Astrocyte (in vitro differentiated cells and primary cell): Measurements from ENCODE around the gene NRF1. TPM values are rescaled to one million over a fixed set of nuclear protein-coding genes. Genes with fewer than 3 reads are reported as not detected.

Experiments
- DNase-seq: peaks from one replicate; pipeline ENCODE4 v3.0.0-alpha.2; 2010; ENCODE audit warnings: low read depth
- FAIRE-seq: peaks from 2 replicates; lab custom pipeline; 2011; peaks lifted over from hg19 to GRCh38; lab: Jason Lieb, UNC
- H2AFZ ChIP-seq: 2 replicates; pipeline ENCODE4 v1.6.0; 2012; ENCODE audit warnings: low read depth, low read length, inconsistent platforms
- H3K27ac ChIP-seq: 2 replicates; pipeline ENCODE4 v1.5.1; 2011; ENCODE audit warnings: low read depth, low read length, inconsistent platforms
- H3K27me3 ChIP-seq: 2 replicates; pipeline ENCODE4 v1.6.0; 2011; ENCODE audit warnings: low read length, inconsistent platforms; ENCODE audit not compliant: insufficient read depth
- H3K36me3 ChIP-seq: 2 replicates; pipeline ENCODE4 v1.5.1; 2011; ENCODE audit warnings: low read length, inconsistent platforms; ENCODE audit not compliant: insufficient read depth
- H3K4me1 ChIP-seq: 2 replicates; pipeline ENCODE4 v1.5.1; 2011; ENCODE audit warnings: low read length, inconsistent platforms; ENCODE audit not compliant: insufficient read depth
- H3K4me2 ChIP-seq: 2 replicates; pipeline ENCODE4 v1.6.0; 2012; ENCODE audit warnings: low read length, inconsistent platforms
- H3K4me3 ChIP-seq: 2 replicates; pipeline ENCODE4 v1.5.1; 2011; ENCODE audit warnings: low read depth, mild to moderate bottlenecking, low read length, inconsistent platforms; ENCODE audit not compliant: insufficient read depth
- H3K79me2 ChIP-seq: 2 replicates; pipeline ENCODE4 v1.6.0; 2012; ENCODE audit warnings: mild to moderate bottlenecking, low read length, inconsistent platforms; ENCODE audit not compliant: insufficient read depth
- H3K9ac ChIP-seq: 2 replicates; pipeline ENCODE4 v1.6.0; 2012; ENCODE audit warnings: mild to moderate bottlenecking, low read length, inconsistent platforms
- H3K9me3 ChIP-seq: 2 replicates; pipeline ENCODE4 v1.5.1; 2012; ENCODE audit warnings: low read depth, mild to moderate bottlenecking, low read length, inconsistent platforms; ENCODE audit not compliant: insufficient read depth
- H4K20me1 ChIP-seq: 2 replicates; pipeline ENCODE4 v1.6.0; 2012; ENCODE audit warnings: low read length, inconsistent platforms; ENCODE audit not compliant: insufficient read depth
- H3K27ac Mint-ChIP-seq: one replicate; pipeline ENCODE4 v1.8.0; 2021; ENCODE audit warnings: mild to moderate bottlenecking, mixed read lengths; ENCODE audit not compliant: unreplicated experiment
- H3K27me3 Mint-ChIP-seq: one replicate; pipeline ENCODE4 v1.8.0; 2021; ENCODE audit warnings: low read depth, mixed read lengths; ENCODE audit not compliant: unreplicated experiment
- H3K36me3 Mint-ChIP-seq: one replicate; pipeline ENCODE4 v1.8.0; 2021; ENCODE audit warnings: low read depth, mixed read lengths; ENCODE audit not compliant: unreplicated experiment
- H3K4me1 Mint-ChIP-seq: one replicate; pipeline ENCODE4 v1.8.0; 2021; ENCODE audit warnings: low read depth, mixed read lengths; ENCODE audit not compliant: unreplicated experiment
- H3K4me3 Mint-ChIP-seq: one replicate; pipeline ENCODE4 v1.8.0; 2021; ENCODE audit warnings: mild to moderate bottlenecking, moderate library complexity, mixed read lengths; ENCODE audit not compliant: unreplicated experiment
- H3K9me3 Mint-ChIP-seq: one replicate; pipeline ENCODE4 v1.8.0; 2021; ENCODE audit warnings: mild to moderate bottlenecking, mixed read lengths; ENCODE audit not compliant: unreplicated experiment
- EZH2 ChIP-seq: IDR thresholded peaks from 2 replicates; pipeline ENCODE4 v1.6.1; 2012; ENCODE audit warnings: mild to moderate bottlenecking, low read length, inconsistent platforms; ENCODE audit not compliant: insufficient read depth
- total RNA-seq: library from RNA; stranded (reverse); gene quantifications from 2 replicates; pipeline ENCODE4 v1.2.1, GENCODE V29; 2021
- TF ChIP-seq, protein P1 (sequence below): IDR thresholded peaks from 2 replicates; pipeline ENCODE4 v1.5.1; 2011; ENCODE audit warnings: low read depth, mild to moderate bottlenecking, inconsistent platforms, low read length, moderate library complexity; ENCODE audit not compliant: insufficient read depth

NRF1 gene
- total RNA-seq, 1 donor from 2014 or later, result 12.7 TPM

DNA sequence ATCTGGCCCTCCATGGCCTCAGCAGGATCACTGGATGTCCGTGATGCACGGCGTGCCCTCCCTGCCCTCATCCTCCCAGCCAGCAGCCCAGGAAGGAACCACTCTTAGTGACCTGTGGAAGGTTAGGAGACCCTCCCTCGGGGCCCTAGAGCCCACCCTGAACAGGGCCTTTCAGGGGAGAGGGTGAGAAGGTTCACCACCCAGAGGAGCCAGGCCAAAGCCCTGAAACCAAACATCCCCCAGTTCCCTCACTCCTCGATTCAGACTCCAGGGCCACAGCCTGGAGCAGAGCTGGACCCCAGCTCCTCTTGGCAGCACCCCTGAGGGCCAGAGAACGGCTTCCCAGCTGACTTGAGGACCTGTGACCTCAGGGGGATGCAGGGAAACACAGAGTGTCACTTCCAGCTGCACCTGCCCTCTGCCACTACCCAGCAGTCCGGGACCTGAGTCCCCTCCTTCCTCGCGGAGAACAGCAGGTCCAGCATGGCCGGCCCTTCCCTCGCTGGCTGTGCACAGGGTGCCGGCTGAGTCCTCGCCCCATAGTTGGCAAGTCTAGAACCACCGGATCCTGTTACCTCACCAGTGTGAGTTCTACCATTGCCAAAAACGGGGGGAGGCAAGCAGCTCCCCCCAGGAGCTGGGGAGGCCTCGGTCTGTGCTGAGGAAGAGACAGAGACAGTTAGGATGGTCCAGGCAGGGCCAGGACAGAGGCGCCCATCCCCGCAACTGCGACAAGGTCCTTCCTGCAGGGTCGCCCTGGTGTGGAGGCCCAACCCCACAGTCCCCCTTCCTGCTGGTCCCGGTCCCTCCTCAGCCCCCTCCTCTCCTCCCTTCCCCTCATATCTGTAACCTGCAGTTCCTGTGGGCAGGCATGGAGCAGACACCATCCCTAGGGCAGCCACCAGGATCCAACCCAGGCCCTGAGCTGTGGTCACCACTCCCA, 158.6 kb downstream of the NRF1 start:
- DNase-seq (no peak), FAIRE-seq (no peak)
- TF ChIP-seq, protein P1, sequence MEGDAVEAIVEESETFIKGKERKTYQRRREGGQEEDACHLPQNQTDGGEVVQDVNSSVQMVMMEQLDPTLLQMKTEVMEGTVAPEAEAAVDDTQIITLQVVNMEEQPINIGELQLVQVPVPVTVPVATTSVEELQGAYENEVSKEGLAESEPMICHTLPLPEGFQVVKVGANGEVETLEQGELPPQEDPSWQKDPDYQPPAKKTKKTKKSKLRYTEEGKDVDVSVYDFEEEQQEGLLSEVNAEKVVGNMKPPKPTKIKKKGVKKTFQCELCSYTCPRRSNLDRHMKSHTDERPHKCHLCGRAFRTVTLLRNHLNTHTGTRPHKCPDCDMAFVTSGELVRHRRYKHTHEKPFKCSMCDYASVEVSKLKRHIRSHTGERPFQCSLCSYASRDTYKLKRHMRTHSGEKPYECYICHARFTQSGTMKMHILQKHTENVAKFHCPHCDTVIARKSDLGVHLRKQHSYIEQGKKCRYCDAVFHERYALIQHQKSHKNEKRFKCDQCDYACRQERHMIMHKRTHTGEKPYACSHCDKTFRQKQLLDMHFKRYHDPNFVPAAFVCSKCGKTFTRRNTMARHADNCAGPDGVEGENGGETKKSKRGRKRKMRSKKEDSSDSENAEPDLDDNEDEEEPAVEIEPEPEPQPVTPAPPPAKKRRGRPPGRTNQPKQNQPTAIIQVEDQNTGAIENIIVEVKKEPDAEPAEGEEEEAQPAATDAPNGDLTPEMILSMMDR, result no peak
- TF ChIP-seq EZH2, result no peak
- no peaks in the 10 kb centered on the region for H3K79me2 ChIP-seq
- no peaks in the 10 kb centered on the region for H4K20me1 ChIP-seq
- H3K9me3 ChIP-seq, result no peaks in the 10 kb centered on the region
- Mint-ChIP-seq H3K4me1 (no peaks in the 10 kb centered on the region), H3K27me3 (peaks cover 3% of the 10 kb centered on the region), H3K9me3 (no peaks in the 10 kb centered on the region), H3K4me3 (no peak overlapping the region), H3K27ac (no peak overlapping the region), H3K36me3 (no peaks in the 10 kb centered on the region)
- H2AFZ ChIP-seq, result no peak overlapping the region
- no peak overlapping the region for H3K27ac ChIP-seq
- no peak overlapping the region for H3K4me2 ChIP-seq
- peaks cover 4% of the 10 kb centered on the region for H3K27me3 ChIP-seq
- no peaks in the 10 kb centered on the region for H3K4me1 ChIP-seq
- H3K9ac ChIP-seq, result no peak overlapping the region
- no peak overlapping the region for H3K4me3 ChIP-seq
- no peaks in the 10 kb centered on the region for H3K36me3 ChIP-seq

DNA sequence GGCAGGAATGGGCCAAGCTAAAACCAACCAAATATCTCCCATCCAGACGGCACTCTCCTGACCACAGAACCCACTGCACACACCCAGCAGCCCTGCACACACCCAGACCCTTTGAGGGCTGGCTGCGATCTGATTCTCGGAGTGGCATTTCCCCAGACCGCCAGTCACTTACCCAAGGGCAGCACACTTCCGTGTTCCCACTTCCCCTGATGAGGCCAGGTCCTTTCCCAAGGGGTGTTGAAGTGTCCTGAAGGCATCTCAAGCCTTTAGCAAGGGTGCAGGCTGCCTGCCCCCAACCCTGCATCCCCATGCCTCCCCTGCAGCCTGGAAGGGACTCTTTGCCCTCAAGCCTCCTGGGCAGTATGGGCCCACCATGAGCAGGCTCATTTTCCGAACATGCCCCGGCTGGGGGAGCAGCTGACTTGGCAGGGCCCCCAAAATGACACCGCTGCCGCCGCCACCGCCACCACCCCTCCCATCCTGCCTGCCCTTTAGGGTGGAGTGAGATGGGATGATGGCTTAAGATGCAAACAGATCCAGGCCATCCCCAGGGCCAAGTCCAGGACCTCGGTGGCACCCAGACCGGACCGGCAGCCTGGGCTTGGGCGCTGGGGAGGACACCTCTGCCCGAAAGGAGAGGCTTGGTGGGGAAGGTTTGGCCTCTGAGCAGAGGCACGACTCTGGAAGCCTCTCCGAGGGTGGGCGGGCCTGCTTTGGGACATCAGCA, 159.8 kb downstream of the NRF1 start:
- Histone ChIP-seq H3K79me2 (no peaks in the 10 kb centered on the region), H3K9ac (no peak overlapping the region), H3K4me2 (no peak overlapping the region), H4K20me1 (no peaks in the 10 kb centered on the region), H3K4me1 (no peaks in the 10 kb centered on the region), H3K27me3 (peaks cover 10% of the 10 kb centered on the region), H2AFZ (no peak overlapping the region), H3K27ac (no peak overlapping the region), H3K9me3 (no peaks in the 10 kb centered on the region), H3K36me3 (no peaks in the 10 kb centered on the region), H3K4me3 (no peak overlapping the region)
- H3K36me3 Mint-ChIP-seq, result no peaks in the 10 kb centered on the region
- H3K4me3 Mint-ChIP-seq, result no peak overlapping the region
- DNase-seq (no peak), FAIRE-seq (no peak)
- TF ChIP-seq, protein P1, result no peak
- TF ChIP-seq EZH2, result no peak
- no peak overlapping the region for H3K27ac Mint-ChIP-seq
- H3K4me1 Mint-ChIP-seq, result no peaks in the 10 kb centered on the region
- no peaks in the 10 kb centered on the region for H3K9me3 Mint-ChIP-seq
- peaks cover 13% of the 10 kb centered on the region for H3K27me3 Mint-ChIP-seq
